GM18499 (cell line): ENCODE measurements around the gene NRP2.

Source experiments
- ATAC-seq: cut with Tn5 transposase; IDR thresholded peaks from one replicate; pipeline ENCODE4 v1.9.1; 2021; ENCODE audit warnings: moderate number of reproducible peaks; ENCODE audit not compliant: insufficient read depth, unreplicated experiment

Gene NRP2

DNA sequence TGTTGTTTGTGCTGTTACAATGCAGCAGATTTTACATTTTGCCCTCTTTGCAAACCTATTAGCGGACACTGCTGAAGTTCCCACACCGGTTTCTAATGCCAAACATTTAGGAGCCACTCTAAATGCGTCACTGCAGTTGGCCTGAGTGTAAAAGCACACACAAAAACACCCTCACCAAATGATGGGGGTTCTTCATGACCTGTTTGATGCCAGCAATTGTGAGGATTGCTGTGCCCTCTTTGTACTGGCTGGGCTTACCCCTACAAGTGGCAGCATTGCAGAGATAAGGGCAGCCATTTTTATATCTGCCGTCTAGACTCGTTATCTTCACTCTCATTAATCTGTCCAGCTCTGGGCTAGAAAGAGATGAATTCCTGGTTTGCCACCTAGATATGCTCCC lies 85.3 kb downstream of the NRP2 start:
- no peak for ATAC-seq

DNA sequence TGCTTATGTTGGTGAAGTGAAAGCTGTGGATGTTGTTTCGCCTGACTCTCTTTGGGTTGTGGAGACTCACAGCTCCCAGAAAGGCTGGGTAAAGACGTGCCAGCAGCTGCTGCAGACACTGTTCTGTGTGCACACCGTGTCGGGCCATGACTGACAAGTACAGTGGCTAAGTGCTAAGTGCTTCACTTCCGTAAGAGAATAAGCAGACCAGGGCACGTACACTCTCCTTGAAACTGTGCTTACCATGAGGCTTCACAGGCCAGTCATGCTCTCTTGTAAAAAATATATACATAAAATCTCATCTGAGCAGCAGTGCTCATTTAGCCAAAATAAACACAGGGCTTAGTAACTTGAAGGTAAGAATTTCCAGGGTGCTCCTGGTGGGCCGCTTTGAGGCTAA lies 86.0 kb downstream of the NRP2 start:
- no peak for ATAC-seq

DNA sequence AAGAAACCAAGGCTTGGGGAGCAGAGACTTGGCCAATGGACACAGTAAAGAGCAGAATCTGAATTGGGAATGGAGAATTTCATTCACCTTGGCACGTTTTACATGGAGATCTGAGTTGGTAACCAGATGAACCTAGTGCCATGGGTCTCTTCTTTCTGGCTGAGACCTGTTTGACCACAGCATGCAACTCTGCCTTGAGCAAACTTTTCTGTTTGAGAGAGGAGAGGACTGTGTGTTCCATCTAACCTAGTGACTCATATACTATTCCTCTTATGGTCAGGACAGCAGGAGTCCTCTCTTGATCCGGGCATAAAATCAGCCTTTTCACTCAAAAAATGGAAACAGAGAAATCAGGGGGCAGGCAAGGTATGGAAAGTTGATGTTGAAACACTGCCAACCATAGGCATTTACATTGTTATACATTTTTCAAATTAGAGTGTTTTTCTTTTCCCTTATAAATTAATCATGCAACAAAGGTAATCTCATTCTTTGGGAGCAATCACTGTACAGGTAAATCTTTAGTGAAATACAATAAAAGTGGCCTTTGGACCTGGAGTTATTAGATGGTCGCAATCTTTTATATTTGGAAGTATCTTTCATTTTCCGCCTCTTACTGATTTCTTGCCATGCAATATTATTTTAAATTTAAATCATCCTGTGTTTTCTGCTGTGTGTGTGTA lies 86.7 kb downstream of the NRP2 start:
- ATAC-seq: no peak

DNA sequence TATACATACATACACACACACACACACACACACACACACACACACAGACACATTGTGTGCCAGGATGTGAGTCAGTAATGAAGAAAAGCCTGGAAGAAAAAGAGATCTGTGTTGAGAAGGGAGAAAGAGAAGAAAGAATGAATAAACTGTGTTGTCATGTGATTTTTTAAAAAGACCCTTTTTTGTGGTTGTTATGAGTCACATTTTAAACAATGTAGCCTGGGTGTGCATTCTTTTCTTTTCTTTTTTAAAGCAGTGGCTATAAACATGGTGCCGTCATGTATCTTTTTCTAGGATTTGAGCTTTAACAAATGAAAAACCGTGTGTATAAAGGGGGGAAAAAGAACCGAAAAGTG lies 87.2 kb downstream of the NRP2 start:
- ATAC-seq: no peak

DNA sequence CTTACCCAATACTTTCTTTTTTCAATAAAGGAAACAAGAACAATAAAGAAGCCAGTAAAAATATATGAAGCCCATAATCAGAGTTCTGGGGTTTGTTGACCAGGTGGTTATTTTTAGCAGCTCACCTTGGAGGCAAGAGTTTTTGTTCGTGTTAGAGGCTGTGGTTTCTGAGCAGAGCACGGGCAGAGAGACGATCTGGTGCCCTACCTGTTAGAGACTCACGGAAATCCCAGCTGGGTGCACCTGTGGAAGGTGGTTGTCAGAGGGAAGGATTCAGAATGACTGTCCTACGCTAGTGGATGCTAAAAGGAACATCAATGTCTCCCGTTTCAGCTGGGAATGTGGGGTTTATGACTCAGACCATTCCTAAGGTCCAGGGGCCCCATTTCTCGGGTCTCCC lies 87.6 kb downstream of the NRP2 start:
- no peak for ATAC-seq

DNA sequence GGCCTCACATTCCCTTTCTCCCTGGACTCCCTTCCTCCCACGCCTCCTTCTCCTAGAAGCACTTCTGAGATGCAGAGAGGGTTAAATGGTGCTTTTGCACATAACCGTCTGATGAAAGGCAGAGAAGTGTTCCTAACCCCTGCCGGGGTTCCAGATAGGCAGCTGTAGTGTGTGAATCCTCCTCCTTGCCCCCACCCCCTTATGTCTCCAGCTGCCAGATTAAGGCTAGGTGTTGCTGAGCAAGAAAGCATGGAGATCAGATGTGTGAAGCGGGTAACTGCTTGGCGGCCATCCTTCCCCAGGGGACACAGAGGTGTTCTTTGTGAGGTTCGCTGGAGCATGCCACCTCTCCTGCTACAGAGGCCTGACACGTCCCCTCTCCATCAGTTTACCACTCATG lies 88.3 kb downstream of the NRP2 start:
- no peak for ATAC-seq

DNA sequence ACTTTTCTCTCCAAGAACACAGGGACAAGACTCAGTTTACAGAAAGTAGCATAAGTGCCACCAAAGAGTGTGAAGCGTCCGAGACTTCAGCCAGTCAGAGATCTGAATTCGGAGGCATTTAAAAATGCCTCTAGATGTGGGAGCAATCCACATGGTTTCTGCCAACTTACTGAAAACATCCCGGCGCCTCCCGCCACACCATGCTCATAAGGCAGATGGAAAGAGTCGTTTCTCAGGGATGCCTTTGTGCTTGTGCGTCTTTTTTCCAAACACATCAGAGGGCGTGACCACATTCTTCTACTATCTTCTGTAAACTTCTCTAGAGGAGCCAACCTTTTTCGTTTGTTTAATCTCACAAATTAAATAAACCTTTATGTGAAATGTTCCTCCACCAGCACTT lies 88.7 kb downstream of the NRP2 start:
- no peak for ATAC-seq

DNA sequence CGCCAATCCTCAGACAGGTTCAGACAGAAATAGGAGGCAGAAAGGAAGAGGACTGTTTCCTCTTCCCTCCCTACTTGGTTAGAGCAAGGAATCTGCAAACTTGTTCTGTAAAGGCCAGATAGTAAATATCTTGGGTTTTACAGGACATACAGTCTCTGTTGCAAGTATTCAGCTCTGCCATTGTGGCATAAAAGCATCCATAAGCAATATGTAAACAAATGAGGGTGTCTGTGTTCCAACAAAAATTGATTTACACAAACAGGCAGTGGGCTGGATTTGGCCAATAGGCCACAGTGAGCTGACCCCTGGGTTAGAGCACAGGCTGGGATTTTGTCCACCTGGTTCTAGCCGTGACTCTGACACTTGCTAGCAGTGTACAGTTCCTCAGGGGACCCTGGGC lies 89.4 kb downstream of the NRP2 start:
- no peak for ATAC-seq

DNA sequence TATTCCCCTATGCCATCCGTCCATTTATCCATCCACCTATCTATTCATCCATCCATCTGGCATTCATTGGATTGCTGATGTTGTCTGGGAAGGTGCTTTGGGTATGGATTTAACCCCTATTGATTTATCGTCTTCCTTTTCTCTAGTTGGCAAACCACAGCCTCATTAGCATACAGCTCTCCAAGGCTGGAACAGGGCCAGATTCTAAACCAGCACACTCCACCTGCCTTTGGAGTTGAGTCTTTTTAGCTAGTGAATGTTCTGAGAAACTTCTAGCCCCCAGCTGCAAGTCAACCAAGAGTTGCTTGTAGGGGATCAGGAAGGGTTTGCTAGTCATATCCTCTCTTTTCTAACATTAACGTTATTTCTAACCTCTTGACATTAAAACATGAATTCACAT lies 90.7 kb downstream of the NRP2 start:
- no peak for ATAC-seq

DNA sequence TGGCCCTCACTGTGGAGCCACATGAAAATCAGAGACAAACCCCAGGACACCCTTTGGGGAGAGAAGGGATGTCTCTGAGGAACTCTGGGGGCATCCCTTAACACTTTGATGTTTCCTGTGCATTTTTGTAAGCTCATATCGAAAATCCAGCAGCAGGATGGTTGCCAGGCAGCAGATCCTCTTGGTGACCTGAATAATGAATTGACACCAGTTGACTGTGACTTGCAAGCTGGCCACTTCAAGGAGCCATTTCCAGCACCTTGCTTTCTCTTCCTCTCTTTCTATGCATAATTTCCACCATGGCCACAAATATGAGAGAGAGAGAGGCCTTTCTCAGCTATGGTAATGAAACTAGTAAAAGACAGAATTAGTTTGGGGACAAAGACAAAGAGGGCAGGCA lies 91.7 kb downstream of the NRP2 start:
- ATAC-seq: no peak

DNA sequence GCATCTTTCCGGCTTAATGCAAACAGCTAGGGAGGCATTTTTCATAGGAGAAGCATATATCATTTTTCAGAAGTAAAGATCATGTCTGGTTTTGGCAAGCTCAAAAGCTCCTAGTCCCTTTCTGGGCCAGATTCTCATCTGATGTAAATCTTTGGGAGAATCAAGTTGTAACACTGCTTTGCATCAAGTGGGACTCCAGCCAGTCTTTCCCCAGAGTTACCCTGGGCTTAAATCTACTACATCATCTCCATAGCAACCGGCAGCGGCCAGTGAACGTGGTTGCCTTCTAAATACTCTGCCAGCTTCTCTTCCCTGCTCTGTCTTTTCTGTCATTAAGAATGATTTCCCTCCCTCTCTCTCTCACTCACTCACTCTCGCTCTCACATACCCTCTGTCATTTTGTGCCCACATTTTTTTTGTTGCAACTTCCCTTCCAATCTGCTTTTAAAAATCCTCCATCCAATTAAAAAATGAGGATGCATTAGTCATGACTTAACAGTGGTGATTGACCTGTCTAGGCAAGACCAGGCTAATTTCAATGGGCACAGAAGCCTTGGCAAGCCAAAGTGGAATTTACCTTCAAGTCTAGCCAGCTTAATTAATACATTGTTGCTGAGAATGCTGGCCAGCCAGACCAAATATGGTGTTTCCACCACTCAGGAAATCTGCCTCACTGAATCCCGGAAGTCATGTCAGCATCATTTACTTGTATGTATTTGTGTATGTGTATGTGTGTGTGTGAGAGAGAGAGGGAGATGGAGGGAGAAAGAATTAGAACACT lies 93.0 kb downstream of the NRP2 start:
- ATAC-seq: no peak

DNA sequence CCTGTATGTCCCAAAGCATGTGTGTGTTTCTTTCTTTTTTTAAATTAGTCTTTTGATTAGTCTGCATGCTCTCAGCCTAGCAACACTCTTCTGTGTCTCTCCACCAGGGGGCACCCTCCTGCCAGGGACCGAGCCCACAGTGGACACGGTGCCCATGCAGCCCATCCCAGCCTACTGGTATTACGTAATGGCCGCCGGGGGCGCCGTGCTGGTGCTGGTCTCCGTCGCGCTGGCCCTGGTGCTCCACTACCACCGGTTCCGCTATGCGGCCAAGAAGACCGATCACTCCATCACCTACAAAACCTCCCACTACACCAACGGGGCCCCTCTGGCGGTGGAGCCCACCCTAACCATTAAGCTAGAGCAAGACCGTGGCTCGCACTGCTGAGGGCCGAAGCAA lies 93.8 kb downstream of the NRP2 start:
- ATAC-seq: no peak

DNA sequence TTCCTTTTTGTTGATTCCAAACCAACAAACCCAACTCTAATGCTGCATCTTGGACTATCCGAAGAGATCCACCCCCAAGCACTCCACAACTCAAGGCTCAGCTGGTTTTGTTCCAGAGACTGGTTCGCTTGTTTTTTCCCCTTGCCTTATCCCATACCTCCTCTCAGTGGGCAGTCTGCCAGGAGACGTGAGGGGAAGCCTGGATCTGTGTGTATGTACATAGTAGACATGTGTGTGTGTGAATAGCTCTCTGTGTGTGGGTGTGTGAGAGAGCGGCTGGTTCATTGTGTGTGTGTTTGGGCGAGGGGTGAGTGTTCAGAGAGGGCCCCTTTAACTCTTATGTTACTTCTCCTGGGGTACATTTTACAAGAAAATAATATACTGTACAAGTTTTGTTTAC lies 94.4 kb downstream of the NRP2 start:
- ATAC-seq: no peak

DNA sequence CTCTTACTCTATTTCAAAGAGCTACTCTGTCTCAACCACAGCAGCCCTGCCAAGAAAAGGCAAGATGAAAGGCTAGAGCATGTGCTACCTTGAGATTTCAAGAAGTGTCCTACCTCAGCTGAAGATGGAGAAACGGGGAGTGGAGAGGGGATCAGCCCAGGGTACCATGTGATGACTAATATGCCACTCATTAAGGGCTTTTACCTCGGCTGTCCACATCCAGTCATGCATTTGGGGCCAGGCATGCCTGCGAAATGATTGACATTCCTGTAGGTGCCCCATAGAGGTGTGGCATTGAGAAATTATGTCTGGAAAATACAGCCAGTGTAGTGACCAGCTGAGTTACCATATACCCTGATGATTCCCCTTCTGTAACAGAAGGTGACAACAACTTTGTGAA lies 96.1 kb downstream of the NRP2 start:
- no peak for ATAC-seq

DNA sequence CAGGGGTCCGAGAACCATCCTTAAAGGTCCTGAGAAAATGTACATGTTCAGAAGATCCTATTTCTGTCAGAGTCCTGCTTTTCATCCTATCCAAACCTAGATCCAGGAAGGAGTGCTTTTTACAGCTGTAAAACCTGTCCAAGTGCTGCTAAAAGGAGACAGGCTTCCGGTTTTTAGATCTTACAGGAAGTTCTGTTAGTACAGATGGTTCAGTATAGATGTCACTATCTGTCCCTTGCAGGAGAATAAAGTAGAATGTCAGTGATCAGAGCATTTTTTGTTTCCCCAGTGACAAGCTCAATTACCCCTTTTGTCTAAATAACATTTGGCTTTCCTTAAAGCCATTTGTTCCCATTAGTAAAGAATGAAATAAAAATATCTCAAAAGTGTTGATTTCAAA lies 98.3 kb downstream of the NRP2 start:
- ATAC-seq: no peak

DNA sequence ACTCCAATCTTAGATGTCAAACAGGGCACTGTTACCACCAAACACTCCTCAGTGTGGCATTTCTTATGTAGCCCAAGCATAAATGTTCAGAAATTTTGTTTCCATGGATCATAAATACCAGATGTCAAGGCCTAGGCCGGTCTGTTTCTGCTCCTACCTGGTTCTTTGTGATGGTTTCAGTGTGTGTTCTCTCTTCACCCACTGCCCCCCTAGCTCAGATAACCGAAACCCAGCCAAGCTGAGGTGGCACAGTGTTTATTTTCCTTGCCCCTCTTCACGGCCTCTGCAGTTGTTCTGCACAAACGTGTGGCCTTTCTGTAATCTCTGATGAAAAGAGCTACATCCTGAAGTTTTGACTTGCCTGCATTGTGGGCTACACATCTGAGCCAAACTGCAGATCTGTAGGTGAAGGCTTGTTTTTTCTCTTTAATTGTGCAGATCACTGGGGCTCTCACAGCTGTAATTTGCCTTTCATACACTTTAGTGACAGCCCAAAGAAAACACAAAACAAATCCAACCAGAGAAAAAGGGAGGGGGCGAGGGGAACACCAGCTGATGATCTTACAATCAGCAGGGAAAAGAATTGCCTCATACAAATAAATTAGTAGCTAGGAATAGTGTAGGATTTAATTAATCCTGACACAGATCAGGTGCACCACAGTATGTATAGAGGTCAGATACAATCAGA lies 99.1 kb downstream of the NRP2 start:
- no peak for ATAC-seq

DNA sequence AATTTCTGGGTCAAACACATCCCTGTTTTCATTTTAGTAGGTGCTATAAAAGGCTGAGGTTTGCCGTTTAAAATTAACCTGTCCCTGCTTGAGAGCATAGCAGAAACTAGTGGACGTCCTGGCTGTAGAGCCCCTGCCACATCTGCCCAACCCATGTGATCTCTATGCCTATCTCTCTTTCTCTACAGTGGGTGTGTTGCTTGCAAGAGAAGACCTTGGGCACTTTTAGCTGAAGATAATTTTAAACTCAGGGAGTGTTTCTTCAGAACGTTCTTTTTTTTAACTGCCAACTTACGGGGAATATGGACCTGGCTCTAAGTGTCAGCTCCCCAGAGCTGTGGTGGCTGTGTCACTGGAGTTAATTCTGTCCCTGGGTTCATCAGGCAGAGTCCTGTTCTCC lies 100.6 kb downstream of the NRP2 start:
- ATAC-seq: no peak

DNA sequence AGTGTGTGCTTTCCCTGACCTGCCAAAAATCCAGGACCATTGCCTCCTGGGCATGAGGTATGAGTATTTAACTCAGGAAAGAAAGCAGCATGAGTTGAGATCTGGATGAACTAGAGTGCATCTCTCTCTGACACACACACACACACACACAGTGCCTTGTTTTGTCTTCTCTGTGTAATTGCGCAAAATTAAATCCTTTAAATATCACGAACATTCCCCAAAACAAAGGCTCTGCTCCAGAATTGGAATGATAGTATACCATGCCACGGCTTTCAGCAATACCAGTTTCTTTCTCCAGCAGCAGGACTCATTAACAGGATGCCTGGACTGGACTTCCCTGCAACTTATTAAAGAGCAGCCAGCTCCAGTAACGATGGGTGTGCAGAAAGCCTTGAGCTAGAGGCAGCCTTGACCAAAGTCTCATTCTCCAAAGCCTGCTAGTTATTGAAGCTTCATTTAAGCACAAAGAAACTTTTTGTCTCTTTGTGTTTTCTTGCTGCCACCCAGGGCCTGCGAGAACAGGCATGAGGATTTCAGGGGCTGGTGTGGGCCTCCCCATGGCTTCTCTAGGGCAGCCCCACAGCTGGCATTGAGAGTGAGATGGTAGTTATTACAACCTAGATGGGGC lies 101.7 kb downstream of the NRP2 start:
- ATAC-seq: no peak

DNA sequence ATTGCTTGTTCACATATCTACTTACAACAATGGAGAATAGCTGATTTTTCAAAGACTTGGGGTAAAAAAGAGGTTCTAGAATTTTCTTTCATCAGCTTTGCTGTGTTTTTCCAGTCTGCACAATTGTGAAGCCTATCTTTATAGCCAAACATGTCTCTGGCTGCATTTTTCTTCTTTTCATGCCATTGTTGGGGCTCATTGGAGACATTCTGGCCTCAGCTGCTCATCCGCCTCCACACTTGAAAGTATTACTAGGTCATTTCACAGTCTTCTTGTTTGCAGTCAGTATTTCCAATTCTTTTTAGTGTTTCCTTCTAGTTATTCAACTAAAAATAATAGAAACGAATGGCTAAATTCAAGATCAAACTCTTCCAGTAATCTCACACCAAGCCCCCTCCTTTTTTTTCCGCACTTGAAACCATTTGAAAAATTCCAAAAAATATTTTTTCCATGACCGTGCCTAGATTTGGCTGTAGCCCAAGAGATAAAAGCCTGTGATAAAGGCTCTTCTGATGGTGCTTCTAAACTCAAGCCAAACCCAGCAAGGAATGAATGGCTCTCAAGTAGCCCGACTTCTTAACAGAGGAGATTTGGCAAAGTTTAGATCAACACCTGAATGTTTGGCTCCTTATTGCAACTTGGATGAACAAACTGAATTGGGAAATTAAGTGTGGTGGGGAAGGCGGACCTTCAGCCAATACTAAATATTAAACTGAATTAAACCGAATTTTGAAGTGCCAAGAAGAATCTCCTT lies 103.4 kb downstream of the NRP2 start:
- ATAC-seq: no peak

DNA sequence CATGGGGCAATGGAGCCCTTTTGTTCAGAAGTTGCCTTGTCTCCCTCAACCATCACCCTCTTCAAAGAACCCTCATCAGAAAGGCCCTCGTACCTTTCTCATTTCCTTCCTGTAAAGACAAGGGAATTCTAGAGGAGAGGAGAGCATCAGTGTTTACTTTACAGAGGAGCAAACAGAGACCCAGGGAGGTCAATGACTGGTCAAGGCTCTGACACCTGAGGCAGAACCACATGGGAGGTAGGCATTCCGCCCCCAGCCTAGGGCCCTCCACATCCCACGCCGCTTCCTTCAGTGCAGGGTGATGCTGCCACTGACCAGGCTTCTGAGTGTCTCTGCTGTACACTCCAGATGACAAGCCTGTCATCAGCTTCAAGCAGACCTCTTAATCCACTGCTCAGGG lies 104.7 kb downstream of the NRP2 start:
- ATAC-seq: no peak

DNA sequence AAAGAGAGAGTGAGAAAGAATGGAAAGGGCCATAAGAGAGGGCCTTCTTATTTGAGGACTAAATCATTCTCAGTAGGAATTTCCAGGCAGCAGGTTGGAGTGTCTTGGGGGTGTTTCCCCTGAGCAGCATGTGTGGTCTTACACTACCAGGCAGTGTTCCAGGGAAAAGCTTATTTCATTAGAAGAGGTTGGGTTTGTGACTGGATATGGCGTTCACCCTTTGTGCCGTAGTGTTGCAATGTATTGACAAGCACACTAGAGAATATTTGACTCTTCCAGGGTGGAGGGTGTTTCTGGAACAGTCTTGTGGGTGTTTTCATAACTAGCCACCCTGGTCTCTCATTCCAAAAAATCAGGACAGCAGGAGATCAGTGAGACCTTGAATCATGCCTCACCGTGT lies 105.5 kb downstream of the NRP2 start:
- ATAC-seq: no peak
